DOHH2 (cell line): ENCODE measurements around the gene USH1C.

Experiments used
- H3F3A ChIP-seq: fragments of 200-600 bp; sonication (generic), shearing (Covaris generic); 2 replicates; pipeline ENCODE4 v1.6.0; 2016; ENCODE audit warnings: antibody characterized with exemption, mild to moderate bottlenecking; ENCODE audit not compliant: control insufficient read depth, insufficient read depth
- H3K27ac ChIP-seq: fragments of 200-600 bp; sonication (generic); 2 replicates; pipeline ENCODE4 v1.5.1; 2014; ENCODE audit warnings: low read depth, mild to moderate bottlenecking, low read length, moderate library complexity
- H3K27me3 ChIP-seq: fragments of 200-600 bp; sonication (generic); 2 replicates; pipeline ENCODE4 v1.6.1; 2014; ENCODE audit warnings: mild to moderate bottlenecking, low read length, mixed read lengths; ENCODE audit not compliant: control insufficient read depth
- H3K36me3 ChIP-seq: fragments of 200-600 bp; sonication (generic); 2 replicates; pipeline ENCODE4 v1.6.1; 2014; ENCODE audit warnings: mild to moderate bottlenecking, low read length, moderate library complexity, mixed read lengths; ENCODE audit not compliant: control insufficient read depth
- H3K4me1 ChIP-seq: fragments of 200-600 bp; sonication (generic); 2 replicates; pipeline ENCODE4 v1.6.1; 2014; ENCODE audit warnings: mild to moderate bottlenecking, low read length, mixed read lengths; ENCODE audit not compliant: control insufficient read depth
- H3K4me2 ChIP-seq: fragments of 200-600 bp; sonication (generic); 2 replicates; pipeline ENCODE4 v1.6.0; 2014; ENCODE audit warnings: mild to moderate bottlenecking, low read length, moderate library complexity
- H3K4me3 ChIP-seq: fragments of 200-600 bp; sonication (generic); 2 replicates; pipeline ENCODE4 v1.5.1; 2014; ENCODE audit warnings: mild to moderate bottlenecking, low read length, mixed read lengths
- H3K79me2 ChIP-seq: fragments of 200-600 bp; sonication (generic); 2 replicates; pipeline ENCODE4 v1.6.1; 2014; ENCODE audit warnings: mild to moderate bottlenecking, low read length, mixed read lengths; ENCODE audit not compliant: control insufficient read depth
- H3K9me2 ChIP-seq: fragments of 200-600 bp; sonication (generic); replicated peaks from 2 replicates; pipeline ENCODE4 v1.6.1; 2014; ENCODE audit warnings: mild to moderate bottlenecking, low read length, mixed read lengths; ENCODE audit not compliant: control insufficient read depth
- H3K9me3 ChIP-seq: fragments of 200-600 bp; sonication (generic); 2 replicates; pipeline ENCODE4 v1.6.1; 2014; ENCODE audit warnings: antibody characterized with exemption, low read length, mixed read lengths; ENCODE audit not compliant: control insufficient read depth, insufficient read depth
- H4K20me1 ChIP-seq: fragments of 200-600 bp; sonication (generic); 2 replicates; pipeline ENCODE4 v1.6.0; 2014; ENCODE audit warnings: low read depth, mild to moderate bottlenecking, antibody characterized with exemption, low read length, moderate library complexity; ENCODE audit not compliant: control insufficient read depth, insufficient read depth
- EZH2phosphoT487 ChIP-seq: fragments of 200-600 bp; sonication (generic); IDR thresholded peaks from 2 replicates; pipeline ENCODE4 v1.6.1; 2017; ENCODE audit warnings: borderline replicate concordance, mild to moderate bottlenecking, antibody characterized with exemption, low read length, moderate library complexity, mixed read lengths
- TF ChIP-seq, protein P1 (sequence below): fragments of 200-600 bp; sonication (generic); IDR thresholded peaks from one replicate; pipeline ENCODE4 v1.5.1; 2014; ENCODE audit warnings: antibody characterized with exemption, mild to moderate bottlenecking, low read depth, low read length; ENCODE audit not compliant: poor library complexity, severe bottlenecking

The USH1C gene

DNA sequence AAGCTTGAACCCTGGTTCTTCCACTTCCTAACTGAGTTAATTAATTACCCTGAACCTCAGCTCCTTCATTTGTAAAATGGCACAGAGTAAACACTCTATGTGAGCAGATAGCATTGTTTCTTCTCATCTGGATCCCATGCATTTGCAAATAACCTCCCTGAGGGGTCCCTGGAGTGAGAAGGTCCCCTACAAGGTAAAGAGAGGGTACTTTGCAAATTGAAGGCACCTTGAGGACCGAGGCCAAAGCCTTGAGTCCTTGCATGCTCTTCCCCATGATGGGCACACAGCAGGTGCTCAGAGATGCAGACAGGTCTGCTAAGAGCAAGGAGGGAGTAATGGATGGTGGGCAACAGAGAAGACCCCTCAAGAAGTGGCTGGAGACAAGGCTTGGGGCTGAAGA is 36.1 kb upstream of the USH1C start:
- no peak for TF ChIP-seq EZH2phosphoT487
- TF ChIP-seq, protein P1, sequence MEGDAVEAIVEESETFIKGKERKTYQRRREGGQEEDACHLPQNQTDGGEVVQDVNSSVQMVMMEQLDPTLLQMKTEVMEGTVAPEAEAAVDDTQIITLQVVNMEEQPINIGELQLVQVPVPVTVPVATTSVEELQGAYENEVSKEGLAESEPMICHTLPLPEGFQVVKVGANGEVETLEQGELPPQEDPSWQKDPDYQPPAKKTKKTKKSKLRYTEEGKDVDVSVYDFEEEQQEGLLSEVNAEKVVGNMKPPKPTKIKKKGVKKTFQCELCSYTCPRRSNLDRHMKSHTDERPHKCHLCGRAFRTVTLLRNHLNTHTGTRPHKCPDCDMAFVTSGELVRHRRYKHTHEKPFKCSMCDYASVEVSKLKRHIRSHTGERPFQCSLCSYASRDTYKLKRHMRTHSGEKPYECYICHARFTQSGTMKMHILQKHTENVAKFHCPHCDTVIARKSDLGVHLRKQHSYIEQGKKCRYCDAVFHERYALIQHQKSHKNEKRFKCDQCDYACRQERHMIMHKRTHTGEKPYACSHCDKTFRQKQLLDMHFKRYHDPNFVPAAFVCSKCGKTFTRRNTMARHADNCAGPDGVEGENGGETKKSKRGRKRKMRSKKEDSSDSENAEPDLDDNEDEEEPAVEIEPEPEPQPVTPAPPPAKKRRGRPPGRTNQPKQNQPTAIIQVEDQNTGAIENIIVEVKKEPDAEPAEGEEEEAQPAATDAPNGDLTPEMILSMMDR, result no peak
- H3K79me2 ChIP-seq, result no peaks in the 10 kb centered on the region
- no peak overlapping the region for H3K4me3 ChIP-seq
- H3K9me3 ChIP-seq, result no peaks in the 10 kb centered on the region
- no peaks in the 10 kb centered on the region for H3K27me3 ChIP-seq
- no peaks in the 10 kb centered on the region for H3K9me2 ChIP-seq
- no peak overlapping the region for H3K4me2 ChIP-seq
- H3K27ac ChIP-seq, result no peak overlapping the region
- no peaks in the 10 kb centered on the region for H3F3A ChIP-seq
- H4K20me1 ChIP-seq, result no peaks in the 10 kb centered on the region
- no peaks in the 10 kb centered on the region for H3K36me3 ChIP-seq
- no peaks in the 10 kb centered on the region for H3K4me1 ChIP-seq

DNA sequence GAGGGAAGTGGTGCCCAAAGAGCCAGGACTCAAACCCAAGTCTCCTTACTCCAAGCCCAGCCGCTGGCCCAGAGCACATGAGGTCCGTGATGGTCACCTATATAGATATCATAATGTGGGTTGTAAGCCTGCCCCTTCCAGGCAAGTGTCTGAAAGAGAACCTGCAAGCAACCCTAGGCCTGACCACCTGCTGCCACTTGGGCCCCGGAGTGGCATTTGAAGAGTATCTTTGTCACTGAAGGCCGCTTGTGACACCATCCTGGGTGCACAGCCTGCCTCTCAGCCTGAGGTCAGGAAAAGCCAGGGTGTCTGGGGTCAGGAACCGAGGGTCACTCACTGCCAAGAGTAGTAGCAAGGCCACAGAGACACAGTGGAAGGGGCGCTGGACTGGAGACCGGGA is 35.2 kb upstream of the USH1C start:
- no peaks in the 10 kb centered on the region for H4K20me1 ChIP-seq
- H3F3A ChIP-seq, result no peaks in the 10 kb centered on the region
- H3K9me3 ChIP-seq, result no peaks in the 10 kb centered on the region
- no peak overlapping the region for H3K4me3 ChIP-seq
- TF ChIP-seq, protein P1, result no peak
- no peak for TF ChIP-seq EZH2phosphoT487
- no peak overlapping the region for H3K4me2 ChIP-seq
- no peaks in the 10 kb centered on the region for H3K4me1 ChIP-seq
- no peaks in the 10 kb centered on the region for H3K79me2 ChIP-seq
- H3K27me3 ChIP-seq, result no peaks in the 10 kb centered on the region
- H3K27ac ChIP-seq, result no peak overlapping the region
- no peaks in the 10 kb centered on the region for H3K36me3 ChIP-seq
- H3K9me2 ChIP-seq, result no peaks in the 10 kb centered on the region

DNA sequence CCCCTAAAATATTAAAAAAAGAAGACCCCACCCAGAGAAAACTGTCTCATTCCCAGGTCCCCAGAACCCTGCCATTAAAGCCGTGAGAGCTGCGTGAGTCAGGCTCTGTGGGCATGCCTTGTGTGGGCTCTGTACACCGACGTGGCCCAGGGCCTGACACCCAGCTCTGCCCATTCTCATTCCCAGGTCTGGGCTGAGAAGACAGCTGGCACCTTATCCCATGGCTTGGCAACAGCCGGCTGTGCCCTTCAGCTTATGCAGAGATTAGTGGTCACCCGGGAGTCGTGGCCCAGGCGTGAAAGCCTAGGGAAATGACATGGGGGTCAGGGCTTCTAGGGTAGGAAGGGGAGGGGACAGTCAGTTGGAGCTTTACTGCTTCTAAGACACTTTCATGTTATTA is 34.7 kb upstream of the USH1C start:
- no peaks in the 10 kb centered on the region for H3K36me3 ChIP-seq
- H4K20me1 ChIP-seq, result no peaks in the 10 kb centered on the region
- no peaks in the 10 kb centered on the region for H3K9me3 ChIP-seq
- H3K9me2 ChIP-seq, result no peaks in the 10 kb centered on the region
- H3K4me2 ChIP-seq, result no peak overlapping the region
- H3K4me3 ChIP-seq, result no peak overlapping the region
- TF ChIP-seq, protein P1, result no peak
- no peak for TF ChIP-seq EZH2phosphoT487
- H3K4me1 ChIP-seq, result no peaks in the 10 kb centered on the region
- H3F3A ChIP-seq, result no peaks in the 10 kb centered on the region
- no peaks in the 10 kb centered on the region for H3K27me3 ChIP-seq
- no peak overlapping the region for H3K27ac ChIP-seq
- H3K79me2 ChIP-seq, result no peaks in the 10 kb centered on the region

DNA sequence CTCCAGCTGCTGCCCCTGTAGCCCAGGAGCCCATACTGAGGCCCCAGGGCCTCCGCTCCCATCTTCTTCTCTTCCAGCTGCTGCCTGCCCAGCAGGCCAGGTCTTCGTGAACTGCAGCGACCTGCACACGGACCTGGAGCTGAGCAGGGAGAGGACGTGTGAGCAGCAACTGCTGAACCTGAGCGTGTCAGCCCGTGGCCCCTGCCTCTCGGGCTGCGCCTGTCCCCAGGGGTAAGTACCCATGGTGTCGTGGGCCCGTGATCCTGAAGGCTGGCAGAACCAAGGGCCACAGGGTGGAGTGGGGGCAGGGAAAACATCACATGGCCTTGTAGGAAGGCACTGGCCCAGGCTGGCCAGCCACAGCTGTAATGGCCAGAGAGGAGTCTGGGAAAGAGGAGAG is 34.1 kb upstream of the USH1C start:
- H3K4me2 ChIP-seq, result no peak overlapping the region

More for the DNA sequence above, 34.1 kb upstream of the USH1C start:
- Histone ChIP-seq H3K4me1 (no peaks in the 10 kb centered on the region), H3K79me2 (no peaks in the 10 kb centered on the region), H3K4me3 (no peak overlapping the region), H3K36me3 (no peaks in the 10 kb centered on the region), H3K9me2 (no peaks in the 10 kb centered on the region), H3K27me3 (no peaks in the 10 kb centered on the region), H3K27ac (no peak overlapping the region), H4K20me1 (no peaks in the 10 kb centered on the region), H3F3A (no peaks in the 10 kb centered on the region), H3K9me3 (no peaks in the 10 kb centered on the region)
- no peak for TF ChIP-seq EZH2phosphoT487
- TF ChIP-seq, protein P1, result no peak
